Liver (tissue), 9 donors: ENCODE data around the gene UNC13D. TPM values are rescaled to one million over a fixed set of nuclear protein-coding genes. Genes with fewer than 3 reads are reported as not detected.

Source experiments
- DNase-seq: peaks from one replicate; pipeline ENCODE4 v3.0.0-alpha.2; 2017; ENCODE audit warnings: low spot score
- H3K27ac ChIP-seq, 2 donors: one replicate each; pipeline ENCODE4 v1.7.0; 2013; ENCODE audit warnings: inconsistent platforms in 2 of 2, low read length in 2 of 2, control low read depth in 1 of 2, low read depth in 1 of 2, mild to moderate bottlenecking in 1 of 2
- H3K27me3 ChIP-seq, 4 donors: one replicate each; pipeline versions ENCODE4 v1.6.1 to v1.7.0; 2013; ENCODE audit warnings: low read length in 3 of 4, inconsistent platforms in 1 of 4, mild to moderate bottlenecking in 1 of 4, moderate library complexity in 1 of 4; ENCODE audit not compliant: control insufficient read depth in 4 of 4, insufficient read depth in 4 of 4
- H3K36me3 ChIP-seq, 4 donors: one replicate each; pipeline versions ENCODE4 v1.6.1 to v1.7.0; 2013; ENCODE audit warnings: low read length in 3 of 4, mild to moderate bottlenecking in 3 of 4, low read depth in 1 of 4, moderate library complexity in 1 of 4; ENCODE audit not compliant: control insufficient read depth in 4 of 4, insufficient read depth in 3 of 4
- H3K4me1 ChIP-seq, 4 donors: one replicate each; pipeline versions ENCODE4 v1.6.1 to v1.7.0; 2013; ENCODE audit warnings: low read length in 3 of 4, mild to moderate bottlenecking in 3 of 4, moderate library complexity in 1 of 4; ENCODE audit not compliant: control insufficient read depth in 4 of 4, insufficient read depth in 4 of 4
- H3K4me3 ChIP-seq, 3 donors: one replicate each; pipeline versions ENCODE4 v1.6.1 to v1.7.0; 2013; ENCODE audit warnings: low read length in 3 of 3, control low read depth in 1 of 3, low read depth in 1 of 3, mild to moderate bottlenecking in 1 of 3
- H3K9ac ChIP-seq, 2 donors: one replicate each; pipeline ENCODE4 v1.7.0; 2013; ENCODE audit warnings: low read length in 2 of 2, mild to moderate bottlenecking in 2 of 2, moderate library complexity in 2 of 2, control low read depth in 1 of 2, low read depth in 1 of 2
- H3K9me3 ChIP-seq, 4 donors: one replicate each; pipeline versions ENCODE4 v1.6.1 to v1.7.0; 2013; ENCODE audit warnings: low read length in 3 of 4; ENCODE audit not compliant: control insufficient read depth in 4 of 4
- EGR1 ChIP-seq, 2 donors: IDR thresholded peaks; 2 replicates each; pipeline ENCODE4 v1.6.1; 2016 to 2018; ENCODE audit warnings: antibody characterized with exemption in 2 of 2, low read depth in 2 of 2
- FOXA1 ChIP-seq: IDR thresholded peaks from 2 replicates; pipeline ENCODE4 v1.6.1; 2016; ENCODE audit warnings: antibody characterized with exemption
- GABPA ChIP-seq, 2 donors: IDR thresholded peaks in 1 of 2; conservative IDR thresholded peaks in 1 of 2; 2 replicates each; pipeline ENCODE4 v1.6.1; 2016; ENCODE audit warnings: antibody characterized with exemption in 2 of 2, mild to moderate bottlenecking in 1 of 2, moderate library complexity in 1 of 2
- HNF4A ChIP-seq, 2 donors: conservative IDR thresholded peaks; 2 replicates each; pipeline ENCODE4 v1.6.1; 2016; ENCODE audit warnings: antibody characterized with exemption in 2 of 2, mild to moderate bottlenecking in 2 of 2
- HNF4G ChIP-seq: IDR thresholded peaks from 2 replicates; pipeline ENCODE4 v1.6.1; 2016; ENCODE audit warnings: antibody characterized with exemption
- JUND ChIP-seq, 2 donors: IDR thresholded peaks; 2 replicates each; pipeline ENCODE4 v1.6.1; 2016; ENCODE audit warnings: antibody characterized with exemption in 2 of 2
- MAX ChIP-seq: IDR thresholded peaks from 2 replicates; pipeline ENCODE4 v1.6.1; 2016; ENCODE audit warnings: antibody characterized with exemption
- NR2F2 ChIP-seq: IDR thresholded peaks from 2 replicates; pipeline ENCODE4 v1.6.1; 2016; ENCODE audit warnings: antibody characterized with exemption
- RAD21 ChIP-seq, 2 donors: IDR thresholded peaks; 2 replicates each; pipeline ENCODE4 v1.6.1; 2016; ENCODE audit warnings: antibody characterized with exemption in 2 of 2, mild to moderate bottlenecking in 2 of 2
- RXRA ChIP-seq, 2 donors: IDR thresholded peaks; 2 replicates each; pipeline ENCODE4 v1.6.1; 2017 to 2018; ENCODE audit warnings: antibody characterized with exemption in 2 of 2, mild to moderate bottlenecking in 1 of 2
- SP1 ChIP-seq: IDR thresholded peaks from 2 replicates; pipeline ENCODE4 v1.6.1; 2018; ENCODE audit warnings: antibody characterized with exemption, mild to moderate bottlenecking
- TAF1 ChIP-seq: conservative IDR thresholded peaks from 2 replicates; pipeline ENCODE4 v1.6.1; 2016; ENCODE audit warnings: antibody characterized with exemption, mild to moderate bottlenecking
- YY1 ChIP-seq: IDR thresholded peaks from 2 replicates; pipeline ENCODE4 v1.6.1; 2016; ENCODE audit warnings: antibody characterized with exemption, mild to moderate bottlenecking
- ZBTB33 ChIP-seq: IDR thresholded peaks from 2 replicates; pipeline ENCODE4 v1.6.1; 2016; ENCODE audit warnings: antibody characterized with exemption
- WGBS: extraction: QIAGEN DNeasy Blood & Tissue Kit; methylation state at CpG from one replicate; pipeline ENCODE4 v1.1.7; 2013; 5-methylcytosine and 5-hydroxymethylcytosine counted together
- polyA plus RNA-seq, 2 donors: library from polyadenylated mRNA; stranded (reverse) in 1 of 2; unstranded in 1 of 2; fragments of 200-250 nt in 1 of 2; fragments of >200 nt in 1 of 2; fragmentation: Nextera tagmentation in 1 of 2; extraction: Ambion mirVana in 1 of 2; gene quantifications; one replicate each; pipeline versions ENCODE4 v1.2.1 to v1.2.3, GENCODE V29; 2013 to 2015
- total RNA-seq, 2 donors: library from RNA; depleted of rRNA; stranded (reverse); fragments of >200 nt; gene quantifications; one replicate each; pipeline ENCODE4 v1.2.3, GENCODE V29; 2014
- TF ChIP-seq, protein P1 (sequence below): fragments of 150-350 bp; IDR thresholded peaks from 2 replicates; pipeline ENCODE4 v1.5.1; 2017; ENCODE audit warnings: improper control_type of control experiment, low read depth, low read length; ENCODE audit not compliant: missing input control
- TF ChIP-seq, protein P2 (sequence below): IDR thresholded peaks from 2 replicates; pipeline ENCODE4 v1.6.1; 2016; ENCODE audit warnings: antibody characterized with exemption, mild to moderate bottlenecking
- donor health status: healthy.
- donor health status: healthy.
- donor health status: healthy.
- donor health status: healthy.
- donor health status: healthy.

UNC13D gene
- total and polyA plus RNA-seq, 4 donors: 2.1 to 22.9 (median 7.6) TPM

DNA sequence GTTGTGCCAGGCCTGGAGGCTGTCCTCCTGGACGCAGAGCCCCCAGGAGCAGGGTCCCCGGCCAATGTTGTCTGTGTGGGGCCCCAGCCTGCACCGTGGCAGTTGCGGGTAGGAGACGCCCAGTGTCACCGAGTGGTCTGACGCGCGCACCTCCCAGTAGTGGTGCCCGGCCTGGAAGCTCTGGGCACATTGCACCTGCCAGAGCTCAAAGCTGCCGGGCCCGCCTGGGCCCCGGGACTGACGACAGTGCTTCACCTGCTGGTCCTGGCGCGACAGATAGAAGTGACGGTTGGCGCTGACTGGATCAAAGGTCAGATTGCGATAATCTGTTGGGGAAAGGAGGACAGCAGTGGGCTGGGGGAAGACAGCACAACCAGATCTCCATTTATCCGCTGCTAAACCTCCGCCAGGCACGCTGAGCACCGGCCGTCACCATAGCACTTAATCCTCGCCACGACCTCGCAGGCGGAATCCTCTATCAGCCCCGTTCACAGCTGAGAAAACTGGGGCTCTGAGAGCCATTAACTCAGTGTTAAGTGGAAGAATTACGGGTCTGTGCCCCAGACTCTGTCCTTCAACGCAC, 46.9 kb upstream of the UNC13D start:
- H3K27ac ChIP-seq: no peak overlapping the region
- H3K4me1 ChIP-seq: peaks cover 11 to 35% (median 24%) of the 10 kb centered on the region in 4 donors
- peaks cover 0 to 1% (median 0%) of the 10 kb centered on the region in 4 donors for H3K36me3 ChIP-seq
- TF ChIP-seq TAF1 (no peak), HNF4A (conservative IDR thresholded peaks at IDR 0.05) (peak; percentile 56 to 71), MAX (no peak), YY1 (no peak), FOXA1 (no peak), GABPA (IDR thresholded peaks at IDR 0.05 in 1 of 2, conservative IDR thresholded peaks at IDR 0.05 in 1 of 2) (no peak), SP1 (peak; percentile 33), RAD21 (IDR thresholded peaks at IDR 0.05) (no peak), RXRA (IDR thresholded peaks at IDR 0.05) (peak in 1 of 2 donors; percentile 4)
- TF ChIP-seq, protein P1, sequence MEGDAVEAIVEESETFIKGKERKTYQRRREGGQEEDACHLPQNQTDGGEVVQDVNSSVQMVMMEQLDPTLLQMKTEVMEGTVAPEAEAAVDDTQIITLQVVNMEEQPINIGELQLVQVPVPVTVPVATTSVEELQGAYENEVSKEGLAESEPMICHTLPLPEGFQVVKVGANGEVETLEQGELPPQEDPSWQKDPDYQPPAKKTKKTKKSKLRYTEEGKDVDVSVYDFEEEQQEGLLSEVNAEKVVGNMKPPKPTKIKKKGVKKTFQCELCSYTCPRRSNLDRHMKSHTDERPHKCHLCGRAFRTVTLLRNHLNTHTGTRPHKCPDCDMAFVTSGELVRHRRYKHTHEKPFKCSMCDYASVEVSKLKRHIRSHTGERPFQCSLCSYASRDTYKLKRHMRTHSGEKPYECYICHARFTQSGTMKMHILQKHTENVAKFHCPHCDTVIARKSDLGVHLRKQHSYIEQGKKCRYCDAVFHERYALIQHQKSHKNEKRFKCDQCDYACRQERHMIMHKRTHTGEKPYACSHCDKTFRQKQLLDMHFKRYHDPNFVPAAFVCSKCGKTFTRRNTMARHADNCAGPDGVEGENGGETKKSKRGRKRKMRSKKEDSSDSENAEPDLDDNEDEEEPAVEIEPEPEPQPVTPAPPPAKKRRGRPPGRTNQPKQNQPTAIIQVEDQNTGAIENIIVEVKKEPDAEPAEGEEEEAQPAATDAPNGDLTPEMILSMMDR: no peak
- TF ChIP-seq, protein P2, sequence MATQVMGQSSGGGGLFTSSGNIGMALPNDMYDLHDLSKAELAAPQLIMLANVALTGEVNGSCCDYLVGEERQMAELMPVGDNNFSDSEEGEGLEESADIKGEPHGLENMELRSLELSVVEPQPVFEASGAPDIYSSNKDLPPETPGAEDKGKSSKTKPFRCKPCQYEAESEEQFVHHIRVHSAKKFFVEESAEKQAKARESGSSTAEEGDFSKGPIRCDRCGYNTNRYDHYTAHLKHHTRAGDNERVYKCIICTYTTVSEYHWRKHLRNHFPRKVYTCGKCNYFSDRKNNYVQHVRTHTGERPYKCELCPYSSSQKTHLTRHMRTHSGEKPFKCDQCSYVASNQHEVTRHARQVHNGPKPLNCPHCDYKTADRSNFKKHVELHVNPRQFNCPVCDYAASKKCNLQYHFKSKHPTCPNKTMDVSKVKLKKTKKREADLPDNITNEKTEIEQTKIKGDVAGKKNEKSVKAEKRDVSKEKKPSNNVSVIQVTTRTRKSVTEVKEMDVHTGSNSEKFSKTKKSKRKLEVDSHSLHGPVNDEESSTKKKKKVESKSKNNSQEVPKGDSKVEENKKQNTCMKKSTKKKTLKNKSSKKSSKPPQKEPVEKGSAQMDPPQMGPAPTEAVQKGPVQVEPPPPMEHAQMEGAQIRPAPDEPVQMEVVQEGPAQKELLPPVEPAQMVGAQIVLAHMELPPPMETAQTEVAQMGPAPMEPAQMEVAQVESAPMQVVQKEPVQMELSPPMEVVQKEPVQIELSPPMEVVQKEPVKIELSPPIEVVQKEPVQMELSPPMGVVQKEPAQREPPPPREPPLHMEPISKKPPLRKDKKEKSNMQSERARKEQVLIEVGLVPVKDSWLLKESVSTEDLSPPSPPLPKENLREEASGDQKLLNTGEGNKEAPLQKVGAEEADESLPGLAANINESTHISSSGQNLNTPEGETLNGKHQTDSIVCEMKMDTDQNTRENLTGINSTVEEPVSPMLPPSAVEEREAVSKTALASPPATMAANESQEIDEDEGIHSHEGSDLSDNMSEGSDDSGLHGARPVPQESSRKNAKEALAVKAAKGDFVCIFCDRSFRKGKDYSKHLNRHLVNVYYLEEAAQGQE: no peak
- H3K27me3 ChIP-seq: no peaks in the 10 kb centered on the region
- H3K9me3 ChIP-seq: no peaks in the 10 kb centered on the region
- H3K4me3 ChIP-seq: no peak overlapping the region
- no peak for DNase-seq
- 81% methylated on average over 31 of the region's 31 CpGs for WGBS
- no peak overlapping the region for H3K9ac ChIP-seq

GRCh38 chr17:75889454-75889853, 45.2 kb upstream of the UNC13D start:
- Histone ChIP-seq H3K27ac (no peak overlapping the region), H3K4me1 (peaks cover 7 to 23% (median 15%) of the 10 kb centered on the region in 4 donors), H3K4me3 (no peak overlapping the region), H3K27me3 (no peaks in the 10 kb centered on the region), H3K9ac (no peak overlapping the region), H3K36me3 (peaks cover 0 to 1% (median 0%) of the 10 kb centered on the region in 4 donors), H3K9me3 (no peaks in the 10 kb centered on the region)
- no peak for DNase-seq
- WGBS: 89% methylated on average over 6 of the region's 6 CpGs
- TF ChIP-seq, protein P1: no peak
- TF ChIP-seq MAX (no peak), ZBTB33 (no peak), FOXA1 (no peak), EGR1 (IDR thresholded peaks at IDR 0.05; ENCODE audit: low read depth in 2 of 2) (no peak), HNF4A (conservative IDR thresholded peaks at IDR 0.05) (no peak), TAF1 (no peak), NR2F2 (no peak), YY1 (no peak), RXRA (IDR thresholded peaks at IDR 0.05) (no peak), SP1 (no peak), JUND (IDR thresholded peaks at IDR 0.05) (no peak), HNF4G (no peak), GABPA (IDR thresholded peaks at IDR 0.05 in 1 of 2, conservative IDR thresholded peaks at IDR 0.05 in 1 of 2) (no peak)
- TF ChIP-seq, protein P2: no peak
